Measurements from ENCODE around the gene THBS2.

The THBS2 gene

GRCh38 chr6:169251371-169251802 is 2.3 kb downstream of the THBS2 start:
- Histone ChIP-seq H3K9ac (ENCODE audit: low read depth in 1 of 2, low read length in 2 of 2) (no peak overlapping the region), H3K27ac (ENCODE audit: low read depth in 2 of 2, low read length in 2 of 2) (no peak overlapping the region), H3K4me1 (ENCODE audit: control insufficient read depth in 2 of 2, insufficient read depth in 2 of 2, low read length in 2 of 2) (no peaks in the 10 kb centered on the region), H3K36me3 (ENCODE audit: control insufficient read depth in 2 of 2, insufficient read depth in 2 of 2, low read length in 2 of 2) (no peaks in the 10 kb centered on the region), H3K9me3 (ENCODE audit: control insufficient read depth in 2 of 2, low read length in 2 of 2) (peaks cover 0 to 1% of the 10 kb centered on the region in 2 donors), H3K27me3 (ENCODE audit: control insufficient read depth in 2 of 2, insufficient read depth in 2 of 2, low read length in 2 of 2) (peaks cover 24 to 25% of the 10 kb centered on the region in 2 donors), H3K4me3 (ENCODE audit: low read length in 2 of 2) (no peak overlapping the region)

GRCh38 chr6:169250660-169251059 is 3.0 kb downstream of the THBS2 start:
- Histone ChIP-seq H3K27me3 (ENCODE audit: control insufficient read depth in 2 of 2, insufficient read depth in 2 of 2, low read length in 2 of 2) (peaks cover 24 to 25% of the 10 kb centered on the region in 2 donors), H3K36me3 (ENCODE audit: control insufficient read depth in 2 of 2, insufficient read depth in 2 of 2, low read length in 2 of 2) (no peaks in the 10 kb centered on the region), H3K4me3 (ENCODE audit: low read length in 2 of 2) (no peak overlapping the region), H3K9me3 (ENCODE audit: control insufficient read depth in 2 of 2, low read length in 2 of 2) (no peaks in the 10 kb centered on the region), H3K4me1 (ENCODE audit: control insufficient read depth in 2 of 2, insufficient read depth in 2 of 2, low read length in 2 of 2) (no peaks in the 10 kb centered on the region), H3K9ac (ENCODE audit: low read depth in 1 of 2, low read length in 2 of 2) (no peak overlapping the region), H3K27ac (ENCODE audit: low read depth in 2 of 2, low read length in 2 of 2) (no peak overlapping the region)

- Histone ChIP-seq H3K27me3 (ENCODE audit: control insufficient read depth in 2 of 2, insufficient read depth in 2 of 2, low read length in 2 of 2) (peaks cover 14 to 21% of the 10 kb centered on the region in 2 donors), H3K9ac (ENCODE audit: low read depth in 1 of 2, low read length in 2 of 2) (no peak overlapping the region), H3K4me3 (ENCODE audit: low read length in 2 of 2) (no peak overlapping the region), H3K27ac (ENCODE audit: low read depth in 2 of 2, low read length in 2 of 2) (no peak overlapping the region), H3K4me1 (ENCODE audit: control insufficient read depth in 2 of 2, insufficient read depth in 2 of 2, low read length in 2 of 2) (no peaks in the 10 kb centered on the region), H3K9me3 (ENCODE audit: control insufficient read depth in 2 of 2, low read length in 2 of 2) (no peaks in the 10 kb centered on the region), H3K36me3 (ENCODE audit: control insufficient read depth in 2 of 2, insufficient read depth in 2 of 2, low read length in 2 of 2) (no peaks in the 10 kb centered on the region)
Observed at GRCh38 chr6:169249057-169249456, 4.6 kb downstream of the THBS2 start.

DNA sequence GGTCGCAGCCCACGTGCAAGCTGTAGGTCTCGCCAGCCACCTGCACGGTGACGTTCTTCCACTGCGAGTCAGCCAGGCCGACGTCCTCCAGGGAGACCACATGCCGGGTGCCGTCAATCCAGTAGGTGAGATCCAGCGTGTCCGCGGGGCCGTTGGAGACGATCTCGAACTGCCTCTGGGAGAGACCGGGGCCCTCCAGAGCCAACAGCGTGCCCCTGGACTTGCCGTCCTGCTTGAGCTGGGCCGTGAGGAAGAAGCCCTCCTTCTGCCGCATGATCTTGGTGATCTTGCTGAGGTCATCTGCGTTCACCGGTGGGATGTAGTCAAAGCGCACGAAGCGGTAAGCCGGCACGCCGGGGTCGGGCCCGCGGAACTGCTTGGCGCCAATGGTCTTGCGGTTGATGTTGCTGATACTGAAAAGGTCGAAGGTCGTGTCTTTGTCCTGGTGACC is 5.1 kb downstream of the THBS2 start:
- Histone ChIP-seq H3K4me1 (ENCODE audit: control insufficient read depth in 2 of 2, insufficient read depth in 2 of 2, low read length in 2 of 2) (no peaks in the 10 kb centered on the region), H3K36me3 (ENCODE audit: control insufficient read depth in 2 of 2, insufficient read depth in 2 of 2, low read length in 2 of 2) (no peaks in the 10 kb centered on the region), H3K9me3 (ENCODE audit: control insufficient read depth in 2 of 2, low read length in 2 of 2) (no peaks in the 10 kb centered on the region), H3K4me3 (ENCODE audit: low read length in 2 of 2) (no peak overlapping the region), H3K27me3 (ENCODE audit: control insufficient read depth in 2 of 2, insufficient read depth in 2 of 2, low read length in 2 of 2) (peaks cover 9 to 18% of the 10 kb centered on the region in 2 donors), H3K27ac (ENCODE audit: low read depth in 2 of 2, low read length in 2 of 2) (no peak overlapping the region), H3K9ac (ENCODE audit: low read depth in 1 of 2, low read length in 2 of 2) (no peak overlapping the region)

DNA sequence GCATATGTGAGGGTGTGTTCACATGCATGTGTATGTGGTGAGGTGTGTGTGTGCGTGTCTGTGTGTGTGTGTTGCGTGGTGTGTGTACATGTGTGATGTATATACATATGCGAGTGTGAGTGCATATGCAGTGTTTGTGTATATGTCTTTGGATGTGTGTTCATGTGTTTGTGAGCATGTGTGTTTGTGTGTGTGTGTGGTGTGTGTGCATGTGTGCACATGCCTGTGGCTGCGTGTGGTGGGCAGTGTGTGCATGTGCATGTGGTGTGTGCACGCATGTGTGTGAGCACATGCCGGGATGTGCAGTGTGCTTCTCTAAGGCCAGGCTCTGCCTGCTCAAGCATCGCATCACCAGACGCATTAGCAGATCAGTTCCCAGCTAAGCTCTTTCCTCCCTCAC is 5.7 kb downstream of the THBS2 start:
- Histone ChIP-seq H3K4me3 (ENCODE audit: low read length in 2 of 2) (no peak overlapping the region), H3K4me1 (ENCODE audit: control insufficient read depth in 2 of 2, insufficient read depth in 2 of 2, low read length in 2 of 2) (no peaks in the 10 kb centered on the region), H3K27ac (ENCODE audit: low read depth in 2 of 2, low read length in 2 of 2) (no peak overlapping the region), H3K27me3 (ENCODE audit: control insufficient read depth in 2 of 2, insufficient read depth in 2 of 2, low read length in 2 of 2) (peaks cover 6 to 15% of the 10 kb centered on the region in 2 donors), H3K9ac (ENCODE audit: low read depth in 1 of 2, low read length in 2 of 2) (no peak overlapping the region), H3K9me3 (ENCODE audit: control insufficient read depth in 2 of 2, low read length in 2 of 2) (no peaks in the 10 kb centered on the region), H3K36me3 (ENCODE audit: control insufficient read depth in 2 of 2, insufficient read depth in 2 of 2, low read length in 2 of 2) (no peaks in the 10 kb centered on the region)

DNA sequence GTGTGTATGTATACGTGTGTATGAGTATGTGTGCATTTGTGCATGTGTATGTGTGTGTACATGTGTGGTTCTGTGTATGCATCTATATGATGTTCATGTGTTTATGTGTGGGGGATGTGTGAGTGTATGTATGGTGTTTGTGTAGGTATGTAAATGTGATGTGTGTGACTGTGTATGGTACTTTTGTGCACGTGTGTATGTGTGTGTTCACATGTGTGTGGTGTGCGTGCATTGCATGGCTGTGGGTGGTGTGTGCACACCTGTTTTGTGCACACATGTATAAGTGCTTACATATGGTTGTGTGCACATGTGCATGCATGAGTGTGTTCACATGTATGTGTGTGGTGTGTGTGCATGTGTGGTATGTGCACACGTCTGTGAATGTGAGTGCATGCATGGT is 6.2 kb downstream of the THBS2 start:
- Histone ChIP-seq H3K4me1 (ENCODE audit: control insufficient read depth in 2 of 2, insufficient read depth in 2 of 2, low read length in 2 of 2) (no peaks in the 10 kb centered on the region), H3K9me3 (ENCODE audit: control insufficient read depth in 2 of 2, low read length in 2 of 2) (no peaks in the 10 kb centered on the region), H3K27ac (ENCODE audit: low read depth in 2 of 2, low read length in 2 of 2) (no peak overlapping the region)

DNA sequence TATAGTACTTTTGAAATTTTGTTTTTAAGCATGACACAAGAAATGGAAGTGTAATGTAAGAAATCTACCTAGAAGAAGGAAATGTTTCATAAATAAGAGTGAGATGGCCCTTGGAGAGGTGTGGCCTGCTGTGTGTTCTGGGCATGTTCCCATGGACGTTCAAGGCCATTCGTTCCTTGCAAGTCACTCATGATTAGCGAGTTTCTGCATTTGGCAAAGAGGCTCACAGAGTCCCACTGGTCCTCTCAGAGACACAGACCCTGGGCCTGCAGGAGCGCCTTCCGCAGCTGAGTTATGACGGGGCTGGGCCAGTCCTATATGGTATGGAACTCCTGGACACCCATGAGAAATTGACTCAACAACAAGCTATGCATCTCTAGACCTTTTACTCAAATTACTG is 7.2 kb downstream of the THBS2 start:
- H3K9ac ChIP-seq (ENCODE audit: low read depth in 1 of 2, low read length in 2 of 2): no peak overlapping the region
- no peak overlapping the region for H3K4me3 ChIP-seq (ENCODE audit: low read length in 2 of 2)
- H3K4me1 ChIP-seq (ENCODE audit: control insufficient read depth in 2 of 2, insufficient read depth in 2 of 2, low read length in 2 of 2): no peaks in the 10 kb centered on the region
- peaks cover 3 to 4% of the 10 kb centered on the region in 2 donors for H3K27me3 ChIP-seq (ENCODE audit: control insufficient read depth in 2 of 2, insufficient read depth in 2 of 2, low read length in 2 of 2)
- H3K27ac ChIP-seq (ENCODE audit: low read depth in 2 of 2, low read length in 2 of 2): no peak overlapping the region
- no peaks in the 10 kb centered on the region for H3K9me3 ChIP-seq (ENCODE audit: control insufficient read depth in 2 of 2, low read length in 2 of 2)
- H3K36me3 ChIP-seq (ENCODE audit: control insufficient read depth in 2 of 2, insufficient read depth in 2 of 2, low read length in 2 of 2): no peaks in the 10 kb centered on the region

More for the DNA sequence above, 6.2 kb downstream of the THBS2 start:
- Histone ChIP-seq H3K9ac (ENCODE audit: low read depth in 1 of 2, low read length in 2 of 2) (no peak overlapping the region), H3K36me3 (ENCODE audit: control insufficient read depth in 2 of 2, insufficient read depth in 2 of 2, low read length in 2 of 2) (no peaks in the 10 kb centered on the region), H3K27me3 (ENCODE audit: control insufficient read depth in 2 of 2, insufficient read depth in 2 of 2, low read length in 2 of 2) (peaks cover 6 to 11% of the 10 kb centered on the region in 2 donors), H3K4me3 (ENCODE audit: low read length in 2 of 2) (no peak overlapping the region)

DNA sequence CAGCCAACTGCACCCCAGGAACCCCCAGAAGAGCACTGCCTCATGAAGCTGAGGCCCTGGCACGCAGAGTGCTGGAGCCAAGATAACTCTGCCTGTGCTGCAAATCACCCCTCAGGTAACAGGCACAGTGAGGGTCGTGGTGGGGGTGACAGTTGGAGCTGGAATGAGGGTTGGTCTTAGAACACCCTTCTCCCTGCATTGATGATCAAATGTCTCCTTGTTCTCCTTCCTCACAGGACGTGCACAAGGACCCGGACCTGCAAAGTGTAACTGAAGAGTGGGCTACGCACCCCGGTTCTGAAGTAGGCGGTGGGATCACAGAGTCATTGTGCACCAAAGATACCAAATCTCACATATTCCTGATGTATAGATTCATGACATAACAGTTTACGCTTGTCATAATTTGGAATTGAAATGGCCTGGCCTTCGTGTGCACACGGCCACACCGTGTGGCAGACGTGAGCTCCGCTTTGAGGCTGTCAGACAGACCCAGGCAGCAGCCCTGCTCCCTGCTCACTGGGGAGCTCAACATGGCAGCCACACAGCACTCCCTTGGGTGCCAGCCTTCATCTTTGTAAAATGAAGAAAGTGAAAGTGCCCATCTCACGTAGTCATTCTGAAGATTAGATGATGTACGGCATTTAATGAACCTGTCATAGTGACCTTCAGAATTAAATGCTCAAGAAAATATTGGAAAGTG is 8.8 kb downstream of the THBS2 start:
- no peak overlapping the region for H3K9ac ChIP-seq (ENCODE audit: low read depth in 1 of 2, low read length in 2 of 2)
- H3K27ac ChIP-seq (ENCODE audit: low read depth in 2 of 2, low read length in 2 of 2): no peak overlapping the region
- no peaks in the 10 kb centered on the region for H3K36me3 ChIP-seq (ENCODE audit: control insufficient read depth in 2 of 2, insufficient read depth in 2 of 2, low read length in 2 of 2)

DNA sequence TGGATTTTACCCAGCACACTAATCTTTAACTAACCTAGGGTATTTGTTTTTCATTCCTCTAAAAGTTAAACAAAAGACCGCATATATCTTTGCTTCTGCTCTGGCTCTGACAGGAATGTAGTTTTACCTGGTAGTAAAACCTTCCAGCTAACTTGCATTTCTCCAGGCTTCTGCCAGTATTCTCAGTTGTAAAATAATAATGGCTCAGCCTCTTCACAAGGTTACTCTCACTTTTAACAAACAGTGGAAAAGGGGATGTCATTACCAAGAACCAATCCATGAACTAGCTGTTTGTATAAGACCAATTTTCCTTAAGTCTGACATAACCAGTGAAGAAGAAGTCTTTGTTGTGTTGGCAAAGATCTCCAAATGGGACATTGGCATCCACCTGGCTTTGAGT is 10.0 kb downstream of the THBS2 start:
- Histone ChIP-seq H3K9me3 (ENCODE audit: control insufficient read depth in 2 of 2, low read length in 2 of 2) (no peaks in the 10 kb centered on the region), H3K27ac (ENCODE audit: low read depth in 2 of 2, low read length in 2 of 2) (no peak overlapping the region), H3K4me3 (ENCODE audit: low read length in 2 of 2) (no peak overlapping the region), H3K36me3 (ENCODE audit: control insufficient read depth in 2 of 2, insufficient read depth in 2 of 2, low read length in 2 of 2) (no peaks in the 10 kb centered on the region), H3K9ac (ENCODE audit: low read depth in 1 of 2, low read length in 2 of 2) (no peak overlapping the region), H3K27me3 (ENCODE audit: control insufficient read depth in 2 of 2, insufficient read depth in 2 of 2, low read length in 2 of 2) (no peaks in the 10 kb centered on the region), H3K4me1 (ENCODE audit: control insufficient read depth in 2 of 2, insufficient read depth in 2 of 2, low read length in 2 of 2) (no peaks in the 10 kb centered on the region)

More for the DNA sequence above, 8.8 kb downstream of the THBS2 start:
- H3K27me3 ChIP-seq (ENCODE audit: control insufficient read depth in 2 of 2, insufficient read depth in 2 of 2, low read length in 2 of 2): no peaks in the 10 kb centered on the region
- H3K9me3 ChIP-seq (ENCODE audit: control insufficient read depth in 2 of 2, low read length in 2 of 2): no peaks in the 10 kb centered on the region
- H3K4me3 ChIP-seq (ENCODE audit: low read length in 2 of 2): no peak overlapping the region
- no peaks in the 10 kb centered on the region for H3K4me1 ChIP-seq (ENCODE audit: control insufficient read depth in 2 of 2, insufficient read depth in 2 of 2, low read length in 2 of 2)

DNA sequence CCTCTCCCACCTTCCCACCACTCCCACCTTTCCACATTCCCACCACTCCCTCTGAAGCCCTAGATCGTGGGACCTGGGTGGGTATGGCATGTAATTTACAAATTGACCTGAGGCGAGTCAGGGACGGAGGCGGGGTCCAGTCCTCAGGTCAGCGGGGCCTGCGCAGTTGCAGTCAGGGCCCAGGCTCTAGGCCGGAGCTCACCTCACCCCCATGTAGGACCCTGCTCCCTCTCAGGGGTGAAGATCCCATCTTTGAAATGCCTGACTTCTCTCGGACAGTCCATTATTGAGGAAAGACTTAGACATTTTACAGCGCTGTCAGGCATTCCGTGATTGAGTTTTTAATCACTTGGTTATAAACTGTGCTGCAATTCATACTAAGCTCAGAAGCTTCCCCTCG is 10.5 kb downstream of the THBS2 start:
- no peaks in the 10 kb centered on the region for H3K27me3 ChIP-seq (ENCODE audit: control insufficient read depth in 2 of 2, insufficient read depth in 2 of 2, low read length in 2 of 2)
- H3K36me3 ChIP-seq (ENCODE audit: control insufficient read depth in 2 of 2, insufficient read depth in 2 of 2, low read length in 2 of 2): no peaks in the 10 kb centered on the region
- no peaks in the 10 kb centered on the region for H3K4me1 ChIP-seq (ENCODE audit: control insufficient read depth in 2 of 2, insufficient read depth in 2 of 2, low read length in 2 of 2)
- no peak overlapping the region for H3K27ac ChIP-seq (ENCODE audit: low read depth in 2 of 2, low read length in 2 of 2)
- no peak overlapping the region for H3K9ac ChIP-seq (ENCODE audit: low read depth in 1 of 2, low read length in 2 of 2)
- no peak overlapping the region for H3K4me3 ChIP-seq (ENCODE audit: low read length in 2 of 2)
- H3K9me3 ChIP-seq (ENCODE audit: control insufficient read depth in 2 of 2, low read length in 2 of 2): no peaks in the 10 kb centered on the region

Data from mucosa of rectum (tissue), 2 donors.